GM13977 (cell line): ENCODE measurements around the gene PLRG1.

Experiments used
- DNase-seq: peaks from one replicate; pipeline ENCODE4 v3.0.0; 2012; ENCODE audit warnings: low spot score
- in situ Hi-C: fragments of 300-500 bp; cut with MboI; formaldehyde crosslinking; loops from one replicate; pipeline ENCODE4 v1.12.0; 2022; ENCODE audit warnings: low sequenced_read_pairs, low pct_unique_long_range_greater_than_20kb, mixed read lengths, inconsistent platforms; ENCODE audit not compliant: unreplicated experiment
- TF ChIP-seq, protein P1 (sequence below): IDR thresholded peaks from 2 replicates; pipeline ENCODE4 v1.5.1; 2012; ENCODE audit warnings: mild to moderate bottlenecking, control low read depth; ENCODE audit not compliant: insufficient read depth; ENCODE audit errors: extremely low read depth, missing control alignments

Gene PLRG1

DNA sequence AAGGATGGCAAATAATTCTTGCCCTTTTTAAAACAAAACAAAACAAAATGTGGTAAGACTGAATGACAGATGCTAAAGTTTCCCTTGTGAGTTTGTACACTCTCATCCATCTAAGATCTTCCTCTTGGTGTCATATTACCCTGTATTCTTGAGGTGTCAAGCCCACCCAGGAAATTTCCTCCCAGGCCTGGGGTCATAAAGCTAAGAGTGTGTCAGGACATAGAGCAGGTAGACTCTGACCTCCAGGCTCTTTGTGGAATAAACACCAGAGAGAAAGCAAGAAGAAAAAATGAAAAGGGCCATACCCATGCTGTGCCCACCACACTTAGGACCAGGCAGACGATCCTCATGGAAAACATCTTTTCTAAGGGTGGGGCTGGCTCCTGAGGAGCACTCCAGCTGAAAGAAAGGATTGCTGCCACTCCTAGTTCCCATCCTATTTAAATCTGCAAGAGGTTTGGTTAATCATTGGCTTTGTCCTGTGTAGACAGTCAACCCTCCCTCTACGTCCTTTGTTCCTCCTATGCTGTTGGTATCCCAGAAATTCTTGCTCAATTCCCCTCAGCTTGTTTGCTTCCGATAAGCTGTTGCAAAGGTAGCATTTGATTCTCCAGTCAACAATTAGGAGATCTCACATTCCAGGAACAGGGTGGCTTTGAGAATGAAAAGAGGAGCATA, 40.3 kb upstream of the PLRG1 start, which contains the start of gene FGA:
TSS of gene FGA (minus strand) at position 414 of the 678 bp plus-strand sequence. CDS start at position 359, 55 bp downstream.
- in situ Hi-C loops = no loop called here
- DNase-seq = no peak
- TF ChIP-seq, protein P1, sequence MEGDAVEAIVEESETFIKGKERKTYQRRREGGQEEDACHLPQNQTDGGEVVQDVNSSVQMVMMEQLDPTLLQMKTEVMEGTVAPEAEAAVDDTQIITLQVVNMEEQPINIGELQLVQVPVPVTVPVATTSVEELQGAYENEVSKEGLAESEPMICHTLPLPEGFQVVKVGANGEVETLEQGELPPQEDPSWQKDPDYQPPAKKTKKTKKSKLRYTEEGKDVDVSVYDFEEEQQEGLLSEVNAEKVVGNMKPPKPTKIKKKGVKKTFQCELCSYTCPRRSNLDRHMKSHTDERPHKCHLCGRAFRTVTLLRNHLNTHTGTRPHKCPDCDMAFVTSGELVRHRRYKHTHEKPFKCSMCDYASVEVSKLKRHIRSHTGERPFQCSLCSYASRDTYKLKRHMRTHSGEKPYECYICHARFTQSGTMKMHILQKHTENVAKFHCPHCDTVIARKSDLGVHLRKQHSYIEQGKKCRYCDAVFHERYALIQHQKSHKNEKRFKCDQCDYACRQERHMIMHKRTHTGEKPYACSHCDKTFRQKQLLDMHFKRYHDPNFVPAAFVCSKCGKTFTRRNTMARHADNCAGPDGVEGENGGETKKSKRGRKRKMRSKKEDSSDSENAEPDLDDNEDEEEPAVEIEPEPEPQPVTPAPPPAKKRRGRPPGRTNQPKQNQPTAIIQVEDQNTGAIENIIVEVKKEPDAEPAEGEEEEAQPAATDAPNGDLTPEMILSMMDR = no peak

DNA sequence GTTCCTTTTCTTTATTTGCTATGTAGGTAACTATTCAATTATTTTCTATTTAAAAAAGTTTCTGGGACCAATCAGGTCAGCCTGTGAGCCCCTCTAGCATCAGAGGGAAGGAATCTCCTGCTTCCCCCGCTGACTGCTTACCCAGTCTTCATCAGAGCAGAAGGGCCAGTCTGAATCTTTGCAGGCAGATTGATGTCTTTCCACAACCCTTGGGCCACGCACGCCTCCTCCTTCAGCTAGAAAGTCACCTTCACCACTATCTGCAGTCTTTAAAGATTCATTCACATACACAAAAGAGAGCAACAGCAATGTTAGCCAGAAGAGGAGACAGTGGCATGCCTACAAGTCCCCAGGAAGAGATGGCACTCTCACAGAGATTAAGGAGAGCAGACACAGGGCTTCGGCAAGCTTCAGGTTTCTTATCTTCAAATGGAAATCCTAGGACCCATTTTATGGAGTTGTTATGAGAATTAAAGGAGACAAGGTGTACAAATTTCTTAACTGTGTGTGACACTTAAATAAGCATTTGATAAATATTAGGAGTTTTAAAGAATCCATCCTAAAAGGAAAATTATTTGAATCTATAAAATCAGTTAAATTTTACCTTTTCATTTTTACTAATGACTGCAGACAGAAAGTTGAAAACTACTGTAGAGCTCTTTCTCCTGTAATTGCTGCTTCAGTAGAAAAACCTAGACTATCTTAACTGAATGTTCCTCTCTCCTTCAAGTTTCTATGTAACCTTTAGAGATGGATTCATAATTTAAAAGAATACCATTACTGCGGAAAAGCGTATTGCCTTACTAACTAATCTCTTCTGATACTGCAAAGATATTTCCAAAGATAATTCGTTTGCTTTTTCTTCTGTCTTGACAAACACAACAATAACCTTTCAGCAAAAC, 39.3 kb upstream of the PLRG1 start:
- in situ Hi-C loops = no loop called here
- TF ChIP-seq, protein P1 = no peak
- no peak for DNase-seq

DNA sequence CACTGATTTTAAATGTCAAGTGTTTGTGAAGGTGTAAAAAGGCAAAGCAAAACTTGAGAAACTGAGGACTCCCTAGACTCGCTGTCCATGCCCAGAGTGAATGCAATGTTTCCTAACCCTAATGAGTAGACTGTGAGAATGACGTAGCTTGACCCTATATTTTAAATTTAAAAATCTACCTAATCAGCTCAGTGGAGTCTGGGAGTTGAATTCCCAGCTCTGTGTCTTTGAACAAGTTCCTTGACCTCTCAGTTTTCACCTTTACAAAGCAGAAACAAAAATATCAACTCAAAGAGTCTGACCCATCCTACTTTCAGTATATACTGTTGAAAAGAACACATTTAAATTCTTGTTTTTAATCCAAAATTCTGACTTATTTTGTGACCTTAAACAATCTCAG, 38.0 kb upstream of the PLRG1 start:
- in situ Hi-C loops = no loop called here
- no peak for DNase-seq
- TF ChIP-seq, protein P1 = no peak

DNA sequence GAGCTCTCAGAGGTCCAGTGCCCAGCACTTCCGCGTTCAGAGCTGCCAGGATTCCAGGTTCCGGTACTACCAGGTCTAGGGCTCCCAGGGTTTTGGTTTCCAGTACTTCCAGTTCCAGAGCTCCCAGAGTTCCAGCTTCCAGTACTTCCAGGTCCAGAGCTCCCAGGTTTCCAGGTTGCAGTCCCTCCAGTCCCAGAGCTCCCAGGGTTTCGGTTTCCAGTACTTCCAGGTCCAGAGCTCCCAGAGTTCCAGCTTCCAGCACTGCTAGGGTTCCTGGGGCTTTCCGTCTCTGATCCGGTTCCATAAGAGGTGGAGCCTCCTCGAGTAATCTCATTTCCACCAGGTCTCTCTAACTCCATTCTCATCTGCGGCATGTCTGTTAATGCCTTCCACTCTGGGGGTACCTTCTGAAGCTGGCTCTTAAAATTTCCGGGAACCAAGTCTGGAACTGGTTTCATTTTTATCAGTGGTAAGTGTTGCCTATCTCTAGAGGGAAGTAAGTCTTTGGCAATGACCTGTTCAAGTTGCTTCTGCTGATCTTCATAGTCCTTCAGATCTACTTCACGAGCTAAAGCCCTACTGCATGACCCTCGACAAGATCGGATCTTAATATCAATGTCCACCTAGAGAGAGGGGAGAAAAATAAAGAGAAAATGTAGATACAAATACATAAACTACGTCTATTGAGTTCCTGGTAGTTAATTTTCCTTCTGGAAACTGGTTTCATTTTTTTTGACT, 36.3 kb upstream of the PLRG1 start:
- in situ Hi-C loops = no loop called here
- DNase-seq = no peak
- TF ChIP-seq, protein P1 = no peak

DNA sequence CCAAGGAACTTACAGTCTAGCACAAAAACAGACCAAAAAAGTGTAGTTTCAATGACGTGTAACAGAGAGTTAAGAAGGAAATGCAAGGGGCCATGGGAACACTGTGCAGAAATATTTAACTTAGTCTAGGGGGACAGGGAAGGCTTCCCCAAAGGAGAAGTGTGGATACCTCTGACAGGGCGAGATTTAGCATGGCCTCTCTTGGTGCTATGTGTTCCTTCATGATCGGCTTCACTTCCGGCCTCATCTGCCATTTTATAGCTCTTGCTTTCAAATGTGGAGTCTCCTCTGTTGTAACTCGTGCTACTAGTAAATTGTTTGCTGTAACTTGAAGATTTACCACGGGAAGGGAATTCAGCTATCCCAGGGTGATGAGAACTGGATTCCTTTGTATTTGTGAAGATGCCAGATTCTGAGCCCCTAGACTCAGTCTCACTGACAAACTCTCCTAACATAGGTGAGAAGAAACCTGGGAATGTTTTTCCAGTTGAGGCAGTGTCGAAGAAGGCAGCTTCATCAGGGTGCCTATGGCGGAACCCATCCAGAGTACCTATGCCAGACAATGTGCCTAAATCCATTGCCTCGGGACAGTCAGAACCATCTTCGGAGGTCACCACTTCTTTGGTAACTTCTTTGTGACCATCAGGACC, 35.3 kb upstream of the PLRG1 start:
- in situ Hi-C loops = no loop called here
- TF ChIP-seq, protein P1 = no peak
- DNase-seq = no peak

DNA sequence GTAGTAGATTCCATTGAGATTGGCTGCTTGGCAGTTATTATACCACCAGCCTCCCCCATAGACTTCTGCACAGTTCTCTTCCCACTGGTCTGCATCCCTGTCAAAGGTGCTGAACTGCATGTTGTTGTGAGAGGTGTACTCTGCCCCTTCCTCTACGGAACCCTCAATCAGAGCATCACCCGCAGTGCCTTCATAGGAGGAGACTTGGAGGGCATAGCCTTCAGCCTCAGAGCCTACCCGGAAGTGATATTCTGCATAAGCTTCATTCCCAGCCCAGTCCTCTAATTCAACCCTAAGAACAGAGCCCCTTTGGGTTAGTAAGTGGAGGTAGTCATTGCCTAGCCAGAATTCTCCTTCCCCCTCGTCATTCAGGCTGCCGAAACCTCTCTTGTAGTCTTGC, 34.1 kb upstream of the PLRG1 start:
- in situ Hi-C loops = no loop called here
- no peak for DNase-seq

More for the DNA sequence above, 34.1 kb upstream of the PLRG1 start:
- TF ChIP-seq, protein P1 = no peak
